Peyer's patch (tissue), 4 donors: ENCODE measurements around the gene KMT2E.

Source experiments
- CTCF ChIP-seq, 6 experiments: fragments of 450-650 bp in 4 of 6; fragments of 200-600 bp in 2 of 6; sonication (generic) in 1 of 6; IDR thresholded peaks; one replicate each; pipeline ENCODE4 v1.5.1; 2017 to 2019; ENCODE audit warnings: antibody characterized with exemption in 6 of 6, mild to moderate bottlenecking in 3 of 6, moderate library complexity in 1 of 6
- POLR2A ChIP-seq, 2 donors: fragments of 450-650 bp; IDR thresholded peaks; one replicate each; pipeline ENCODE4 v1.5.1; 2017; ENCODE audit warnings: antibody characterized with exemption in 2 of 2, mild to moderate bottlenecking in 2 of 2, moderate library complexity in 2 of 2

DNA sequence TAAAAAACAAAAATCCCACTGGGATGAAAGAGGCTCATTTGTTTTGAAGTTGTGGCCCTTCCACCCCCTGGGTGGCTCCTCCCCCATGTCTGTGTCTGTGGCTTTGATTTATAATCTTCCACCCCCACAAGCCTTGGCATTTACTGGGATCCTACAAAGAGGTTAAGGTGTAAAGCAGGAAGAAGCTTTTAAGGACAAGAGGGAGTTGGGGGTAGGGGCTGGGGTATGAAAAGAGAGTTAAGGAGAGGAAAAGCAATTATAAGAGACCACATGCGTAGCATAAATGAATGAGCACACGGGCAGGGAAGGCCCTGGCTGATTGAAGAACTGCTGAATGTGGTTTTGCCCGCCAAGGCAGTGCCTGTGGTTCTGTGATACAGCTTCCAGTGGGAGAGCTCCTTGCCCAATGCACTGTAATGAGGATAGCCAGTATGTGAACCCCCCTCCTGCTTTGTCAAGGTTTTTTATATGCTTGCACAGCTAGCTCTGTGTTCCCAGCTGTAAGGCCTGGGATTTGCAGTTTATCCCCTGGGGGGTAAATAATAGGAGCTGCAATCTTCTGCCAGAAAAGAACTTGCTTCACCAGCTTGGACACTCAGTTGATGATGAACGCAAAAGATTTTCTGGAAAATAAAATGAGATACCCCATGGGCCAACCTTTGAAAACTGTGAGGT is 34.7 kb upstream of the KMT2E start:
- TF ChIP-seq CTCF (IDR thresholded peaks at IDR 0.05) (no peak), POLR2A (IDR thresholded peaks at IDR 0.05) (no peak)
